Mesodermal cell (in vitro differentiated cells): ENCODE data around the gene MAP3K19.
A peak's percentile ranks its signal among the peaks of the same experiment; 100 is the strongest.

Experiments used
- H3K27ac ChIP-seq: 2 replicates; pipeline ENCODE4 v1.7.0; 2013; ENCODE audit warnings: mild to moderate bottlenecking, low read depth, low read length, moderate library complexity; ENCODE audit not compliant: severe bottlenecking
- H3K36me3 ChIP-seq: 2 replicates; pipeline ENCODE4 v1.7.1; 2013; ENCODE audit warnings: mild to moderate bottlenecking, low read length, moderate library complexity; ENCODE audit not compliant: control insufficient read depth, insufficient read depth
- H3K4me1 ChIP-seq: one replicate; pipeline ENCODE4 v1.7.1; 2013; ENCODE audit warnings: mild to moderate bottlenecking, low read length; ENCODE audit not compliant: insufficient read depth, control insufficient read depth, poor library complexity, severe bottlenecking
- H3K4me3 ChIP-seq: 2 replicates; pipeline ENCODE4 v1.7.0; 2013; ENCODE audit warnings: low read length, control low read depth, mild to moderate bottlenecking; ENCODE audit not compliant: insufficient read depth, poor library complexity, severe bottlenecking; ENCODE audit errors: extremely low read depth
- H3K9me3 ChIP-seq: 2 replicates; pipeline ENCODE4 v1.7.1; 2013; ENCODE audit warnings: mild to moderate bottlenecking, low read length, moderate library complexity; ENCODE audit not compliant: control insufficient read depth
- WGBS, 2 experiments: methylation state at CpG; one replicate each; pipeline ENCODE4 v1.1.5; 2013; ENCODE audit warnings: missing lambda C conversion rate in 2 of 2; ENCODE audit not compliant: insufficient coverage in 2 of 2; 5-methylcytosine and 5-hydroxymethylcytosine counted together

The MAP3K19 gene

GRCh38 chr2:134932864-134933526 lies 114.3 kb downstream of the MAP3K19 start:
- peaks cover 4% of the 10 kb centered on the region for H3K4me1 ChIP-seq
- H3K4me3 ChIP-seq, result no peak overlapping the region
- peaks cover 56% of the 10 kb centered on the region for H3K36me3 ChIP-seq
- 90 to 100% methylated on average over 2 to 3 of the region's 3 CpGs for WGBS, 2 experiments
- no peak overlapping the region for H3K27ac ChIP-seq
- no peaks in the 10 kb centered on the region for H3K9me3 ChIP-seq

GRCh38 chr2:134927195-134927594 lies 120.1 kb downstream of the MAP3K19 start:
- Histone ChIP-seq H3K9me3 (no peaks in the 10 kb centered on the region), H3K27ac (no peak overlapping the region), H3K4me3 (no peak overlapping the region), H3K36me3 (peaks cover 57% of the 10 kb centered on the region), H3K4me1 (peaks cover 2% of the 10 kb centered on the region)
- WGBS, 2 experiments, result no CpG with 5 or more reads among the region's 3 CpGs

- H3K9me3 ChIP-seq, result no peaks in the 10 kb centered on the region
- H3K27ac ChIP-seq, result no peak overlapping the region
- peaks cover 50% of the 10 kb centered on the region for H3K36me3 ChIP-seq
- no peak overlapping the region for H3K4me3 ChIP-seq
- WGBS, 2 experiments, result 96 to 100% methylated on average over 2 to 3 of the region's 3 CpGs
- peaks cover 2% of the 10 kb centered on the region for H3K4me1 ChIP-seq
Measured at GRCh38 chr2:134926231-134926931, 120.9 kb downstream of the MAP3K19 start.

- no peak overlapping the region for H3K27ac ChIP-seq
- no peak overlapping the region for H3K4me3 ChIP-seq
- peaks cover 41% of the 10 kb centered on the region for H3K36me3 ChIP-seq
- no CpG with 5 or more reads among the region's 1 CpG for WGBS, 2 experiments
- no peaks in the 10 kb centered on the region for H3K9me3 ChIP-seq
- H3K4me1 ChIP-seq, result peaks cover 2% of the 10 kb centered on the region
Measured at GRCh38 chr2:134924912-134925311, 122.3 kb downstream of the MAP3K19 start.

- H3K4me1 ChIP-seq, result peaks cover 4% of the 10 kb centered on the region
- 0 to 1% methylated on average over 13 to 17 of the region's 30 CpGs for WGBS, 2 experiments
- H3K36me3 ChIP-seq, result peaks cover 19% of the 10 kb centered on the region
- H3K9me3 ChIP-seq, result no peaks in the 10 kb centered on the region
- H3K27ac ChIP-seq, result peak overlapping the region; percentile 99
- peak overlapping the region; percentile 93 for H3K4me3 ChIP-seq
Measured at GRCh38 chr2:134919341-134920210, 127.7 kb downstream of the MAP3K19 start.

GRCh38 chr2:134918526-134919340 lies 128.5 kb downstream of the MAP3K19 start, which contains the start of gene CCNT2:
Gene CCNT2 (plus strand): TSS chr2:134918822. CDS start chr2:134918855, 33 bp downstream.
- Histone ChIP-seq H3K27ac (peak within 1 kb of the TSS; percentile 99), H3K4me3 (peak within 1 kb of the TSS; percentile 93), H3K9me3 (no peaks in the 10 kb centered on the region), H3K36me3 (peaks cover 12% of the 10 kb centered on the region), H3K4me1 (peaks cover 4% of the 10 kb centered on the region)
- 0% methylated on average over 61 to 64 of the region's 83 CpGs for WGBS, 2 experiments

GRCh38 chr2:134917888-134918525 lies 129.2 kb downstream of the MAP3K19 start:
- Histone ChIP-seq H3K4me3 (peak overlapping the region; percentile 93), H3K4me1 (peaks cover 4% of the 10 kb centered on the region), H3K9me3 (no peaks in the 10 kb centered on the region), H3K36me3 (peaks cover 7% of the 10 kb centered on the region), H3K27ac (peak overlapping the region; percentile 99)
- 0 to 2% methylated on average over 11 to 15 of the region's 38 CpGs for WGBS, 2 experiments

GRCh38 chr2:134917360-134917865 lies 129.8 kb downstream of the MAP3K19 start:
- WGBS, 2 experiments, result 40 to 48% methylated on average over 6 to 11 of the region's 16 CpGs
- peak overlapping the region; percentile 99 for H3K27ac ChIP-seq
- peaks cover 1% of the 10 kb centered on the region for H3K36me3 ChIP-seq
- peak overlapping the region; percentile 93 for H3K4me3 ChIP-seq
- H3K9me3 ChIP-seq, result no peaks in the 10 kb centered on the region
- peaks cover 4% of the 10 kb centered on the region for H3K4me1 ChIP-seq
